Colonic mucosa (tissue), 4 donors: Measurements from ENCODE around the gene PDE1C. TPM values are rescaled to one million over a fixed set of nuclear protein-coding genes. Genes with fewer than 3 reads are reported as not detected.

ENCODE experiments used
- DNase-seq: peaks from one replicate; pipeline ENCODE4 v3.0.0-alpha.2; 2020
- H3K27ac ChIP-seq: fragments of 200-600 bp; one replicate; pipeline ENCODE4 v1.8.0; 2021
- H3K27me3 ChIP-seq: fragments of 200-600 bp; one replicate; pipeline ENCODE4 v1.8.0; 2021
- H3K36me3 ChIP-seq: fragments of 200-600 bp; one replicate; pipeline ENCODE4 v1.8.0; 2021
- H3K4me1 ChIP-seq: fragments of 200-600 bp; one replicate; pipeline ENCODE4 v1.8.0; 2021; ENCODE audit warnings: mild to moderate bottlenecking
- H3K4me3 ChIP-seq: fragments of 200-600 bp; one replicate; pipeline ENCODE4 v1.8.0; 2021
- H3K9ac ChIP-seq, 2 donors: one replicate each; pipeline ENCODE4 v1.7.0; 2013; ENCODE audit warnings: control low read depth in 2 of 2, low read depth in 2 of 2, low read length in 2 of 2
- H3K9me3 ChIP-seq: fragments of 200-600 bp; one replicate; pipeline ENCODE4 v1.8.0; 2021
- CTCF ChIP-seq: fragments of 200-600 bp; IDR thresholded peaks from one replicate; pipeline ENCODE4 v1.8.0; 2022; ENCODE audit warnings: antibody characterized with exemption, mild to moderate bottlenecking
- intact Hi-C: fragments of 100-400 bp; cut with DNase I; formaldehyde crosslinking; loops from one replicate; pipeline ENCODE4 v1.14.1; 2022
- total RNA-seq, 2 donors: library from RNA; stranded (reverse); fragmentation: NEBNext Ultra II Directional in 1 of 2; extraction: Animal tissue kit (Norgen Biotek cat#: 25700) in 1 of 2; gene quantifications; one replicate each; pipeline ENCODE4 v1.2.1, GENCODE V29; 2021
- donor health status: healthy.
- donor health status: DM: no; HTN: no; CAD: no.
- donor health status: DM: no; HTN: no; CAD: no.

PDE1C gene
- total RNA-seq, 2 donors from 2014 or later, result 1.2 to 2.7 TPM

- H3K27me3 ChIP-seq, result no peaks in the 10 kb centered on the region
- no peaks in the 10 kb centered on the region for H3K4me1 ChIP-seq
- intact Hi-C loops, result no loop called here
- no peak overlapping the region for H3K4me3 ChIP-seq
- no peak for DNase-seq
- TF ChIP-seq CTCF, result no peak
- no peak overlapping the region for H3K27ac ChIP-seq
- H3K36me3 ChIP-seq, result no peaks in the 10 kb centered on the region
- H3K9ac ChIP-seq, result no peak overlapping the region
- no peaks in the 10 kb centered on the region for H3K9me3 ChIP-seq
Measured at GRCh38 chr7:31873816-31874597, 196.2 kb downstream of the PDE1C start.

GRCh38 chr7:31872545-31873370, 197.4 kb downstream of the PDE1C start:
- H3K27me3 ChIP-seq, result no peaks in the 10 kb centered on the region
- H3K36me3 ChIP-seq, result no peaks in the 10 kb centered on the region
- no peaks in the 10 kb centered on the region for H3K9me3 ChIP-seq
- H3K27ac ChIP-seq, result no peak overlapping the region
- no peak overlapping the region for H3K4me3 ChIP-seq
- no peak for DNase-seq
- intact Hi-C loops, result no loop called here
- TF ChIP-seq CTCF, result no peak
- H3K4me1 ChIP-seq, result no peaks in the 10 kb centered on the region
- H3K9ac ChIP-seq, result no peak overlapping the region

- no peak overlapping the region for H3K27ac ChIP-seq
- H3K27me3 ChIP-seq, result no peaks in the 10 kb centered on the region
- no peaks in the 10 kb centered on the region for H3K4me1 ChIP-seq
- no peak overlapping the region for H3K4me3 ChIP-seq
- no peak for DNase-seq
- H3K9me3 ChIP-seq, result no peaks in the 10 kb centered on the region
- intact Hi-C loops, result no loop called here
- no peaks in the 10 kb centered on the region for H3K36me3 ChIP-seq
- TF ChIP-seq CTCF, result no peak
- H3K9ac ChIP-seq, result no peak overlapping the region
Measured at GRCh38 chr7:31864646-31865045, 205.6 kb downstream of the PDE1C start.

DNA sequence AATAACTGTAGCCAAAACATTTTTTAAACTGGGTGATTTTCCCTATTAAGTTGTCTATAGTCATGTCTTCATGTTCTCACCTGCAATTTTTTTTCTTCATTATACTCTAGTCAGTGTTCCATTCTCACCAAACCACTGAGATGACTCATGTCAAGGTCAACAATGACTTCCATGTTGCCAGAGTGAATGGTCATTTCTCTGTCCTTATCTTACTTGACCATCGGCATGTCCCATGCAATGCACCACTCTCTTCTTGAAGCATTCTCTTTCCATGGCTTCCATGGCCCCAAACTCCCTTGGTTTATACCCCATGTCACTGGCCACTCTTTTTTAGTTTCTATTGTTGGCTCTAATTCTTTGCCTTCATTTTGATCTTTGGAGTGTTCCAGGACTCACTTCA, 209.3 kb downstream of the PDE1C start:
- Histone ChIP-seq H3K4me1 (no peaks in the 10 kb centered on the region), H3K27ac (no peak overlapping the region), H3K9me3 (no peaks in the 10 kb centered on the region), H3K27me3 (no peaks in the 10 kb centered on the region), H3K9ac (no peak overlapping the region), H3K4me3 (no peak overlapping the region), H3K36me3 (no peaks in the 10 kb centered on the region)
- intact Hi-C loops, result no loop called here
- no peak for DNase-seq
- TF ChIP-seq CTCF, result no peak

DNA sequence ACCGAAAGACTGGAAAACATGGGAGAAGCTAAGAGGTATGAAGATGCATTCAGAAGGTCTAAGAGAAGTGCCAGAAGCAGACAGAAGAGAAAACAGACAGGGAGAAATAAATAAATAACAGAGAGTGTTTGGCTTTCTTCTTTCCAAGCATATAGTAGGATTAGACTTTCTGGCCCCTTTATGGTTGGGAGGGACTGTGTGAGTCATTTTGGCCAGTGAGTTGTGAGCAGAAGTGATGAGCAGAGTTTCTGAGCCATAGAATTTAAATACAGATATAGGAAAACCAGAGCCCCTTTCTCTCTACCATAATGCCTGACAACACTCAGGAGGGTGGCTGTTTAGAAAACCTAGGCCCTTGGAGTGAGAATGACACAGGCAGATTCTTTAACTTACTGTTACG, 212.2 kb downstream of the PDE1C start:
- no peak overlapping the region for H3K9ac ChIP-seq
- DNase-seq, result no peak
- intact Hi-C loops, result no loop called here
- no peak overlapping the region for H3K27ac ChIP-seq
- H3K4me3 ChIP-seq, result no peak overlapping the region
- H3K4me1 ChIP-seq, result no peaks in the 10 kb centered on the region
- H3K27me3 ChIP-seq, result no peaks in the 10 kb centered on the region
- no peaks in the 10 kb centered on the region for H3K36me3 ChIP-seq
- TF ChIP-seq CTCF, result no peak
- no peaks in the 10 kb centered on the region for H3K9me3 ChIP-seq
